Subcutaneous abdominal adipose tissue (tissue), 5 donors: ENCODE measurements around the gene ENAH.
A peak's percentile ranks its signal among the peaks of the same experiment; 100 is the strongest.
"Not testable (repeated sequence)": the region's sequence is repeated elsewhere in the genome, so short reads cannot be mapped to it uniquely, and the experiment has no call there.

ENCODE experiments used
- H3K27ac ChIP-seq: one replicate; pipeline ENCODE4 v1.7.0; 2013; ENCODE audit warnings: low read depth, mild to moderate bottlenecking, inconsistent platforms, low read length, moderate library complexity
- H3K27me3 ChIP-seq, 5 donors: one replicate each; pipeline ENCODE4 v1.7.0; 2013; ENCODE audit warnings: low read length in 5 of 5, inconsistent platforms in 1 of 5; ENCODE audit not compliant: control insufficient read depth in 5 of 5, insufficient read depth in 4 of 5
- H3K36me3 ChIP-seq, 5 donors: one replicate each; pipeline ENCODE4 v1.7.0; 2013; ENCODE audit warnings: low read length in 5 of 5; ENCODE audit not compliant: control insufficient read depth in 5 of 5, insufficient read depth in 5 of 5
- H3K4me1 ChIP-seq, 5 donors: one replicate each; pipeline ENCODE4 v1.7.0; 2013; ENCODE audit warnings: low read length in 5 of 5, mild to moderate bottlenecking in 3 of 5, moderate library complexity in 1 of 5; ENCODE audit not compliant: control insufficient read depth in 5 of 5, insufficient read depth in 5 of 5
- H3K4me3 ChIP-seq, 5 donors: one replicate each; pipeline ENCODE4 v1.7.0; 2013; ENCODE audit warnings: low read length in 5 of 5, low read depth in 1 of 5
- H3K9ac ChIP-seq, 5 donors: one replicate each; pipeline ENCODE4 v1.7.0; 2013; ENCODE audit warnings: low read length in 5 of 5, mild to moderate bottlenecking in 4 of 5, moderate library complexity in 3 of 5
- H3K9me3 ChIP-seq, 5 donors: one replicate each; pipeline ENCODE4 v1.7.0; 2013; ENCODE audit warnings: low read length in 5 of 5; ENCODE audit not compliant: control insufficient read depth in 5 of 5
- donor health status: healthy.
- donor health status: healthy.
- donor health status: healthy.
- donor health status: healthy.
- donor health status: healthy.

The ENAH gene

GRCh38 chr1:225473266-225473665 lies 179.7 kb downstream of the ENAH start:
- H3K27ac ChIP-seq, H3K9ac ChIP-seq, H3K4me3 ChIP-seq, H3K36me3 ChIP-seq, H3K9me3 ChIP-seq: not testable (repeated sequence)
- peaks cover 1 to 13% (median 9%) of the 10 kb centered on the region in 5 donors for H3K4me1 ChIP-seq
- H3K27me3 ChIP-seq, result peaks cover 0 to 10% (median 4%) of the 10 kb centered on the region in 5 donors

- peaks cover 1 to 29% (median 23%) of the 10 kb centered on the region in 5 donors for H3K4me1 ChIP-seq
- H3K4me3 ChIP-seq, result no peak overlapping the region
- no peaks in the 10 kb centered on the region for H3K9me3 ChIP-seq
- H3K36me3 ChIP-seq, result no peaks in the 10 kb centered on the region
- no peak overlapping the region for H3K27ac ChIP-seq
- peaks cover 0 to 6% (median 4%) of the 10 kb centered on the region in 5 donors for H3K27me3 ChIP-seq
- H3K9ac ChIP-seq, result no peak overlapping the region
Observed at GRCh38 chr1:225471453-225472301, 181.2 kb downstream of the ENAH start.

DNA sequence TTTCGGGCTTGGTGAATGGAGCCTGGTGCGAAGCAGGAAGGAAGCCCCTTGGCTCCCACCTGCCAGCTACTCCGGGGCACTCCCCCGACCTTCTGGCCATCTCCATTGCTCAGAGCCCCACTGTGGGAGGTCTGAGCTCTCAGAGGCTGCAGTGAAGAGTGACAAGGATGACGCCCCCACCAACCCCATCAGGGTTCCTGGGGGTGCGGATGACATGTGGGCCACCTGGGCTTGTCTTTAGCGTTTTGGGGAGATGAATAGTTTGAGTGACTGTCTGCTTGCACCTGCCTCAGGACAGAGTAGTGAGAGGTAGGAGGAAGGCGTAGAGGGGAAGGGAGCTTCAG lies 181.8 kb downstream of the ENAH start:
- Histone ChIP-seq H3K9me3 (no peaks in the 10 kb centered on the region), H3K4me3 (no peak overlapping the region), H3K9ac (no peak overlapping the region), H3K36me3 (no peaks in the 10 kb centered on the region), H3K4me1 (peaks cover 1 to 29% (median 23%) of the 10 kb centered on the region in 5 donors), H3K27ac (no peak overlapping the region), H3K27me3 (peaks cover 0 to 4% (median 1%) of the 10 kb centered on the region in 5 donors)

DNA sequence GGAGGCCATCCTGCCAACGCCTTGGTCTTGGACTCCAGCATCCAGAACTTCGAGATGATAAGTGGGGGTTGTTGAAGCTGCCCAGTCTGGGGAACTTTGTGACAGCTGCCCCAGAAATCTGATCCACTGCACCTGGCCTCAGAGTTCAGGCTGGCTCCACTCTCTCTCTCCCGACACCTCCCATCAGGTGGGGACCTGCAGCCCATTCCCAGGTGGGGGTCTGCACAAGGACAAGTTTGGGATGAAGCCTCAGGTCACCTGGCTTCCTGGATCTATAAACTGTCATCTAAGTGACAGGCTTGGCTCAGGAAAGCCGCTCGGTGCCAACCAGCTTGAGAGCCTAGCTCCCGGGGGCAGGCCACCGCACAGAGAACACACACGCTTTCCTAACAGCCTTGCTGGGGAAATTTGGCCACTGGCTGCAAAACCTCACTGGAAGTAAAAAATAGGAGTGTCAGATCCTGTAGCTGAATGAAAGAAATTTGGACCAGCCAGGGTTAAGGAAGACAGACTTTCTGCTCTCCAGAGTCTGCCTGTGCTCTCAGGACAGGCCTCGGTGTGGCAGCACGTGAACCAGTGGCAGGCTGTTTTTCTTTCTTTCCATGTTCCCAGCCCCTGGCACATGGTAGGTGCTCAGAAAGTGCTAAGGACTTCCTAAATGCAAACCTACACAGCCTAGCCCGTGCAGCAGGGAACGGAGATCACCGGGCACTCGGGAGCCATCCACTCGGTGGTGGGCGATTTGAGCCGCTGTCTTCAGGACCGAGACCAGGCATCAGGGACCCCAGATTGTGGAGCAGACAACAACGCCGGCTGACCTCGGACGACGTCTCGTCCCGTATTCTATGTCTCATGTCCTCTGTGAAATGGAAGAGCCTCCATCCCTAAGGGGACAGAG lies 182.5 kb downstream of the ENAH start:
- no peak overlapping the region for H3K27ac ChIP-seq

GRCh38 chr1:225469051-225469450 lies 183.9 kb downstream of the ENAH start:
- peaks cover 0 to 32% (median 14%) of the 10 kb centered on the region in 5 donors for H3K4me1 ChIP-seq
- H3K9me3 ChIP-seq, result no peaks in the 10 kb centered on the region
- H3K36me3 ChIP-seq, result no peaks in the 10 kb centered on the region
- H3K4me3 ChIP-seq, result no peak overlapping the region
- H3K27ac ChIP-seq, result no peak overlapping the region
- peaks cover 0 to 7% (median 0%) of the 10 kb centered on the region in 5 donors for H3K27me3 ChIP-seq
- no peak overlapping the region for H3K9ac ChIP-seq

More for the DNA sequence above, 182.5 kb downstream of the ENAH start:
- Histone ChIP-seq H3K27me3 (peaks cover 0 to 4% (median 0%) of the 10 kb centered on the region in 5 donors), H3K4me1 (peaks cover 1 to 33% (median 23%) of the 10 kb centered on the region in 5 donors), H3K9ac (no peak overlapping the region), H3K9me3 (no peaks in the 10 kb centered on the region), H3K4me3 (no peak overlapping the region), H3K36me3 (no peaks in the 10 kb centered on the region)

DNA sequence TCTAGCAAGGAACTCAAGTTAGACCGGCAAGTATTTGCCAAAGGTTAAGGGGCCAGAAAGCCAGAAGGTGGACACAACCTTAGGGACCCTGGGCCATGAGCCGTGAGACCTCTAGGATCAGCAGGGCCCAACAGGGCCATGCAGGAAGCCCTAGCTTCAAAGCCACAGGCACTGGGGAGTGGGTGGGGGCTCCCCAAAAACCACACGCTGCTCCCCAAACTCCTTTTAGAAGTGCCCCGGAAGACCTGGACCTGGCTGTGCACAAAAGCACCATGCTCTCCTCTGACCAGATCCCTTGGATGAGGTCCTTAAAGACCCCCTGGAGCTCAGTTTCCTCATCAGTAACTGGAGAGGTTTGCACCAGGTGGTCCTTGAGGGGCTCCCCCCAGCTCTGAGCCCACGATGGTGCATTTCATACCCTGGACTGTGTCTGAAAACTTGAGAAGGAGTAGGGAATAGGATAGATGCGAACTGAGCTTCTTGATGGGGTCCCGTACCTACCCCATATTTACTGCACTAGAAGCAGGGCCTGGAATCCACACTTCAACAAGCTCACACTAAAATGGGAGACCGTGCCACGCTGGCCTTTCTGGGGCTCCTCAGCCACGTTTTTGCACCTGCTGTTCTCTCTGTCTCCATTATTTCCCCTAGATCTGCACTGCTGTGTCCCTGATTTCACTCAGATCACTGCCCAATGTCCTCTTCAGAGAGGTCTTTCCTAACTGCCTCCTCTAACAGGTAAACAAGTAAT lies 184.5 kb downstream of the ENAH start:
- H3K27ac ChIP-seq, result no peak overlapping the region

GRCh38 chr1:225467193-225468020 lies 185.5 kb downstream of the ENAH start:
- H3K9ac ChIP-seq, result peak overlapping the region in 3 of 5 donors; percentile 54 to 66 (median 56)
- peaks cover 0 to 46% (median 18%) of the 10 kb centered on the region in 5 donors for H3K4me1 ChIP-seq
- H3K27ac ChIP-seq, result peak overlapping the region; percentile 70
- no peaks in the 10 kb centered on the region for H3K36me3 ChIP-seq
- H3K9me3 ChIP-seq, result no peaks in the 10 kb centered on the region
- peak overlapping the region; percentile 19 to 65 (median 62) for H3K4me3 ChIP-seq
- peaks cover 0 to 15% (median 0%) of the 10 kb centered on the region in 5 donors for H3K27me3 ChIP-seq

More for the DNA sequence above, 184.5 kb downstream of the ENAH start:
- Histone ChIP-seq H3K9ac (peak overlapping the region in 1 of 5 donors; percentile 66), H3K27me3 (peaks cover 0 to 10% (median 0%) of the 10 kb centered on the region in 5 donors), H3K9me3 (no peaks in the 10 kb centered on the region), H3K4me3 (peak overlapping the region in 2 of 5 donors; percentile 62 to 63), H3K36me3 (no peaks in the 10 kb centered on the region), H3K4me1 (peaks cover 0 to 36% (median 14%) of the 10 kb centered on the region in 5 donors)

GRCh38 chr1:225466848-225467192 lies 186.1 kb downstream of the ENAH start:
- Histone ChIP-seq H3K36me3 (no peaks in the 10 kb centered on the region), H3K9ac (peak overlapping the region in 1 of 5 donors; percentile 66), H3K27ac (peak overlapping the region; percentile 70), H3K4me3 (peak overlapping the region in 3 of 5 donors; percentile 62 to 65 (median 63)), H3K27me3 (peaks cover 0 to 17% (median 3%) of the 10 kb centered on the region in 5 donors), H3K9me3 (no peaks in the 10 kb centered on the region), H3K4me1 (peaks cover 0 to 51% (median 18%) of the 10 kb centered on the region in 5 donors)
